Activated naive CD4-positive, alpha-beta T cell treated with Interleukin-2 at 50 U/mL for 16 hours (primary cell): ENCODE data around the gene SMC5.
"Not testable (repeated sequence)": the region's sequence is repeated elsewhere in the genome, so short reads cannot be mapped to it uniquely, and the experiment has no call there.

ENCODE experiments used
- DNase-seq: peaks from one replicate; pipeline ENCODE4 v3.0.0-alpha.2; 2020

SMC5 gene

GRCh38 chr9:70374962-70375618, 116.3 kb downstream of the SMC5 start:
- DNase-seq = no peak

GRCh38 chr9:70382046-70382708, 123.4 kb downstream of the SMC5 start:
- no peak for DNase-seq

DNA sequence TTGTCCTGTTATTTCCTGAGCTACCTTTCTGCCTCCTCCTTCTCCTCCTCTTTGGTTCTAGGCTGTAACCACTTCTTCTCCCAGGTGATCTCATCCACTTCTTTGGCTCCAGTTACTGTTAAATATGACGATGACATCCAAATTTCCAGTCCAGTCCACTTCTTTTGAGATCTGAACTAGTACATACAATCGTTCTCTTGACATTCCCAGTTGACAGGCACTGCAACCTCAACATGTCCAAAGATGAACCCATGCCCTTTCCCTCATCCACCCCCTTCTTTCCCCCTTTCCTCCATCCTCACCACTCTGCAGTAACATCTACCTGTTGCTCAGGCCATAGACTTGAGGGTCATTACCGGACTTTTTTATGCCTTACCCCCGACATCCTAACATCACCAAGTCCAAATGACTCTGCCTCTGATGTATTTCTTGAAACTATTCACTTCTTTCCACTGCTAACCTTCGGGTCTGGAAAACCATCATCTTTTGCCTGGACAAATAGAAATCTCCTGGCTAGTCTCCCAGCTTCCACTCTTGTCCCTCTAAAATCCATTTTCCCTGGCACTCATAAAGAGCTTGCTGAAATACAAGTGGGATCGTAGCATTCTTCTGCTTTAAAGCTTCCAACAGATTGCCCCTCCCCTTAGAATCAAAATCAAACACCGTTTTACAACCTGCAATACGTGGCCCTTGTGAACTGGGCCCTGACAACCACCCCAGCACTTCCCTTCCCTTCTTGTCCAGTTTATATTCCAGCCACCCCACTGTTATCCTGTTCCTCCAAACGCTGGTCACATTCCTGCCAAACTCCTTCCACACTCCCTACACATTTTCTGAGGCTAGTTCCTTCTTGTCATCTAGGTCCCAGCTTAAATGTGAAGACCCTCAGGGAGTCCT, 124.2 kb downstream of the SMC5 start:
- DNase-seq = no peak

DNA sequence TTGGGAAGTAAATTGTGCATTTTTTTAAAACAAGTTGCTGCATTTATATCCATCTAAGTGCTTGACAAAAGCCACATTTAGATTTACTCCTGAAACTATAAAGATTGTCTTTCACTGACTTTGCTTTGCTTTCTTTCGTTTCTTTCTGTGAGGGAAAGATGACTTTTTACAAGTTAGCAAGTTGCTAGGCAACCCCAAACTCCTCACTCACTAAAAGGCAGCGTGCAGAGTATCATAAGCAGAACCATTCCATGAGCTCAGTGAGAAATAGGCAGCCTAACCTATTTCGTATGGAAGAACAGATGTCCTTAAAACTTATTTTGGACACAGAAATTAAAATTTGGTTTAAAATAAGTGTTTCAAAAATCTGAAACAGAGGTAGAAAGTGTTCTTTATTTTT, 126.6 kb downstream of the SMC5 start:
- no peak for DNase-seq

DNA sequence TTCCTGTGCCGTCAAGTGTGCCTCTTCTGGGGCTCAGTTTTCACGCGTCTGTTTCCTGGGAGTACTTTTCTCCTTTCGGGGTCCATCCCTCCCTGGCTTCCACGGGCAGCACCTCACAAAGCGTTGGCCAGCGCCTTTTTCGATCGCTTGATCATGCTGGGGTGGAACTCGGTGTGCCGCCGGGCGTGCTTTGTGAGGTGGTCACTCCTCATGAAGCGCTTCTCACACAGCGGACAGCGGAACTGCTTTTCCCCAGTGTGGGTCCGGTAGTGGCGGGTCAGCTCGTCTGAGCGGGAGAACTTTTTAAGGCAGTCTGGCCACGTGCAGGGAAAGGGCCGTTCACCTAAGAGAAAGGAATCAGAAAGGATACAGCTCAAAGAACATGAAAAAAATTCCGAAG, 128.9 kb downstream of the SMC5 start:
- no peak for DNase-seq

DNA sequence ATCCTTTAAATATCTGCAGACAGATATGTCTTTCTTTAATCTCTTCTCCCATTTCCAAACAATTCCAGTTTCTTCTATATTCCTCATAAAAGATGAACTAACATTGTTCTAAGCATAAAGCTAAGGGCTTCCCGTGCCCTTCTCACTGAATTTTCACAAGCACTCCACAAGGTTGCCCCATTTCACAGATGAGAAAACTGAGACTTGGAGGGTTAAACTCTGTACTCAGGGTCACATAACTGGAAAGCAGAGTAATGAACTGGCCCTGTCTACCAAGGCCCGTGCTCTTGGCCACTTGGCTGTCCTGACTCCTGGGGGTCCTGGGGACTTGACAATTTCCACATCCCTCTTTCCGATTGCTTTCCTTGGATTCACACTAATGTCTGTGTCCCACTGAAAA, 130.4 kb downstream of the SMC5 start:
- no peak for DNase-seq

GRCh38 chr9:70389621-70390266, 131.0 kb downstream of the SMC5 start:
- no peak for DNase-seq

DNA sequence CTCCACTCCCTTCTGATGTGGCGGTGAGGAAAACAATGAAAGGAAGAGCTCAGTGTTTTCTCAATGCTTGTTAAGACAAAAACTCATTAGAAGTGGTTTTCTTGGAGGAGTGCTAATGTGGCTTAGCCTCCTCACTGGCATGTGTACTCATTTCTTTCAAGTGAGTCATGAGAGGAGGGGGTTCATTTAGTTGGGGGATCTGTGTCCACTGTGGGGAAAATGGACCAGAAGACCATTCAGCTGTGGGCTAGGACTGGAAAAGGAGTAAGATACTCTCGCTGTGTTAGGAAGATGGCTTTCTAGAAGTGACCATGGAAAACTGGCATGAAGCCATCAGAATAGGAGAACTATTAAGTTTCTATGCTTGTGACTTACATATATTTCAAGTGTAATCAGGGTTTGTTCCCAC, 132.2 kb downstream of the SMC5 start:
- DNase-seq = no peak

GRCh38 chr9:70392189-70392588, 133.4 kb downstream of the SMC5 start:
- no peak for DNase-seq

GRCh38 chr9:70392850-70393249, 134.1 kb downstream of the SMC5 start:
- no peak for DNase-seq

DNA sequence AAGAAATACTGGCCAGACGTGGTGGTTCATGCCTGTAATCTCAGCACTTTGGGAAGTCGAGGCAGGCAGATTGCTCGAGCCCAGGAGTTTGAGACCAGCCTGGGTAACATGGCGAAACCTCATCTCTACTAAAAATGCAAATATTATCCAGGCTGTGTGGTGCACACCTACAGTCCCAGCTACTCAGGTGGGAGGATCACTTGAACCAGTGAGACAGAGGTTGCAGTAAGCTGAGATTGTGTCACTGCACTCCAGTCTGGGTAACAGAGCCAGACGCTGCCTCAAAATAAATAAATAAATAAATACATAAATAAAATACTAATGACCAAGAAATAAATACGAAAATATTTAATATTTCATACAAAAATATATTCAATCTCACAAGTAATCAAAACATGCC, 136.9 kb downstream of the SMC5 start:
- no peak for DNase-seq

DNA sequence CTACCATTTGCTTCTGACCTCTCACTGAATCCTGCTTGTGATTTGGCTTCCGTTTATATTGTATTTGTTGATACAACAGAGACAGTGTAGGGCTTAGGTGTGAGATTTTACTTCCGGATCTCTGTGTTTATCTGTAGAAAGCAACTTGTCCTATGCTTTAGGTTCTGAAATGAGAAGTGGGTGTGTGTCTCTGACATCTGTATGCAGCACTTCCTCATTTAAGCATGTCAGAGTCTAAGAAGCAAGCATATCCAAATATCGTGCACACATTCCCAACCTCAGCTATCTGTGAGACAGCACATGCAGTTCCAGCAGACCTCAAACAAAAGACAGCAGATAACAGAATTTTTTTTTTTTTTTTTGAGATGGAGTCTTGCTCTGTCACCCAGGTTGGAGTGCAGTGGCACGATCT, 139.4 kb downstream of the SMC5 start:
- no peak for DNase-seq

DNA sequence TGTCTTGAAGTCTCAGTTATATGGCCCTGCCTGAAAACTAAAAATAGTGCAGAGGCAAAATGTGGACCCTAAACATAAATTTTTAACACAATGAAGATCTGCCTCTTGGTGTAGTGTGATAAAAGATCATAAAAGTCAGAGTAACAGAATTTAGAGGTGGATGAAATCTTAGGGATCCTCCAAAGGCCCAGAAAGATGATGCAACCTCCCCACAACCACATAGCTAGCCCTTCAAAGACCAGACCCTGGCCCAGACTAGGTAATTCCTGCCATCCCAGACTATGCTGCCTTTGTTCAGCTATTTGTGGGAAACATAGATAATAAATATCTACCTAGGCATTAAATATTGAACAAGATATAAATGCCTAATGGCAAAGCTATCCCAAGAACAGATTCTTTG, 140.4 kb downstream of the SMC5 start:
- DNase-seq = no peak

DNA sequence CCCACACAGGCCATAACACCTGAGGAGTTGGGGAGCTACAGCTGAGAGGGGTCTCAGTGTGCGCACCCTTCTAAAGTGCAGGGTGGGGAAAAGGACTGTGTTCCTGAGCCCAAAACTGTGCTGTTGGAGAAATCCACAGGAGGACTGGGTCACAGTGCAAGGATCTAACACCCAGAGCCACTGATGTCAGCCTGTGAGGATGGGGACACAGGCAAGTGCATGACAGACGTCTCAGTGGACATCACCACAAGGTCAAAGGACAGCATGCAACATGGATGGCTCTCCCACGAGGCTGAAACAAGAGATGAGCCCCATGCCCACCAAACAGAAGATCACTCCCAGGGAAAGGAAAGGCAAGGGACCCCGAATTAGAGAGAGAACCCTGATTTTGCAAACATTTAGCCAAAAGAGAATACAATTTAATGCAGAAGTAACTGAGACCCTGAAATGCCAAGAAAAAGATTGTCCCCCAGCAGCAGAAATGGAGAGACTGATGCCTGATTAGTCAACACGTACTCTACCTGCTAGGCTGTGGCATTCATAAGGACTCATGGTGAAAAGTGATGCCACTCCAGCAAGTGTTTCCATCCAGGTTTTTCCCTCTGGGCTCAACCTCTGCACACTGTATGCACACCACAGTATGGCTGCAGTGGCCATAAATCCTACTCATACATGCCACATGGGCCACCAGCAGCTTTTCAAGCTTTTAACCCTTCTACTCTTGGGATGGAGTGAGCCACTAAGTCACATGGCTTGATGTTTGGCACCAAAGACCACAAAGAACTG, 141.5 kb downstream of the SMC5 start:
- DNase-seq = no peak

- DNase-seq = not testable (repeated sequence)
These were observed 142.5 kb downstream of the SMC5 start for GRCh38 chr9:70401241-70401640.

- no peak for DNase-seq
These were observed 143.4 kb downstream of the SMC5 start for GRCh38 chr9:70402213-70402612.

- DNase-seq = no peak
These were observed 144.4 kb downstream of the SMC5 start for GRCh38 chr9:70403166-70403565.

GRCh38 chr9:70403618-70404025, 144.8 kb downstream of the SMC5 start:
- no peak for DNase-seq

DNA sequence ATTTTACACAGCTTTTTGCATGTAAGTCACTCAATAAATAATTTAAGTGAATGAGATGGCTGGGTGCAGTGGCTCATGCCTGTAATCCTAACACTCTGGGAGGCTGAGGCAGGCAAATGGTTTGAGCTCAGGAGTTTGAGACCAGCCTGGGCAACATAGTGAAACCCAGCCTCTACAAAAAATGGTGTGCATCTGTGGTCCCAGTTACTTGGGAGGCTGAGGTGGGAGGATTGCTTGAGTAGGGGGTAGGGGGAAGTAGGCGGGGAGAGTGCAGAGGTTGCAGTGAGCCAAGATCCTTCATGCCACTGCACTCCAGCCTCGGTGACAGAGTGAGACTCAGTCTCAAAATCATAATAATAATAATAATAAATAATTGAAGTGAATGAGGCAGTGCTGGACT, 145.5 kb downstream of the SMC5 start:
- no peak for DNase-seq
